Gastroesophageal sphincter (tissue), 3 donors: ENCODE results near the gene UAP1.

Source experiments
- EP300 ChIP-seq: sonication (generic); formaldehyde crosslinking; IDR thresholded peaks from one replicate; pipeline ENCODE4 v1.6.1; 2017; ENCODE audit warnings: antibody characterized with exemption, mild to moderate bottlenecking
- POLR2AphosphoS5 ChIP-seq: sonication (generic); formaldehyde crosslinking; IDR thresholded peaks from one replicate; pipeline ENCODE4 v1.6.1; 2017; ENCODE audit warnings: antibody characterized with exemption
- TF ChIP-seq, protein P1 (sequence below), 4 experiments: fragments of 200-600 bp in 2 of 4; fragments of 450-650 bp in 2 of 4; sonication (generic) in 1 of 4; IDR thresholded peaks; one replicate each; pipeline ENCODE4 v1.5.1; 2017 to 2019; ENCODE audit warnings: antibody characterized with exemption in 4 of 4, mild to moderate bottlenecking in 2 of 4, moderate library complexity in 2 of 4

DNA sequence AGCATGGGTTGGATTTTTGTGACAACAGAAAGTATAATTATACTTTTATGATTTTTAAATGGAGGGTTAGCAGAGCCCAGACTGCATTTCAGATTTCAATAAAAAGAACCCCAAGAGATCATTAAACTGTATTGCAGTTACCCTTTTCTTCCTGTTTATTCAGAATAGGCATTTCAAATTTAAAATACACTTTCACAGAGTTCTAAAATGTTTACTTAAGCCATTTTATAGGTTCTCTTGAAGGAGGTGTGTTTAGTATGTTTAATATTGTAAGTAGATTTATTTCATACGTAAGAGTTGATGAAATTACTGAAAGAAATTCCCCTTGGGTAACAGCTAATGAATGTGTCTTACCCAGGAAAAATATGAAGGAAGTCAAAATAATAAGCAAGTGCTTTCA is 17.4 kb downstream of the UAP1 start:
- TF ChIP-seq, protein P1, sequence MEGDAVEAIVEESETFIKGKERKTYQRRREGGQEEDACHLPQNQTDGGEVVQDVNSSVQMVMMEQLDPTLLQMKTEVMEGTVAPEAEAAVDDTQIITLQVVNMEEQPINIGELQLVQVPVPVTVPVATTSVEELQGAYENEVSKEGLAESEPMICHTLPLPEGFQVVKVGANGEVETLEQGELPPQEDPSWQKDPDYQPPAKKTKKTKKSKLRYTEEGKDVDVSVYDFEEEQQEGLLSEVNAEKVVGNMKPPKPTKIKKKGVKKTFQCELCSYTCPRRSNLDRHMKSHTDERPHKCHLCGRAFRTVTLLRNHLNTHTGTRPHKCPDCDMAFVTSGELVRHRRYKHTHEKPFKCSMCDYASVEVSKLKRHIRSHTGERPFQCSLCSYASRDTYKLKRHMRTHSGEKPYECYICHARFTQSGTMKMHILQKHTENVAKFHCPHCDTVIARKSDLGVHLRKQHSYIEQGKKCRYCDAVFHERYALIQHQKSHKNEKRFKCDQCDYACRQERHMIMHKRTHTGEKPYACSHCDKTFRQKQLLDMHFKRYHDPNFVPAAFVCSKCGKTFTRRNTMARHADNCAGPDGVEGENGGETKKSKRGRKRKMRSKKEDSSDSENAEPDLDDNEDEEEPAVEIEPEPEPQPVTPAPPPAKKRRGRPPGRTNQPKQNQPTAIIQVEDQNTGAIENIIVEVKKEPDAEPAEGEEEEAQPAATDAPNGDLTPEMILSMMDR (IDR thresholded peaks at IDR 0.05): no peak
- TF ChIP-seq POLR2AphosphoS5 (no peak), EP300 (no peak)
